ENCODE data around the gene PAIP2.
A peak's percentile ranks its signal among the peaks of the same experiment; 100 is the strongest.

The PAIP2 gene

GRCh38 chr5:139391570-139392323 lies 50.1 kb downstream of the PAIP2 start:
- no peak for DNase-seq (ENCODE audit: low read depth in 2 of 3, low spot score in 2 of 3)

DNA sequence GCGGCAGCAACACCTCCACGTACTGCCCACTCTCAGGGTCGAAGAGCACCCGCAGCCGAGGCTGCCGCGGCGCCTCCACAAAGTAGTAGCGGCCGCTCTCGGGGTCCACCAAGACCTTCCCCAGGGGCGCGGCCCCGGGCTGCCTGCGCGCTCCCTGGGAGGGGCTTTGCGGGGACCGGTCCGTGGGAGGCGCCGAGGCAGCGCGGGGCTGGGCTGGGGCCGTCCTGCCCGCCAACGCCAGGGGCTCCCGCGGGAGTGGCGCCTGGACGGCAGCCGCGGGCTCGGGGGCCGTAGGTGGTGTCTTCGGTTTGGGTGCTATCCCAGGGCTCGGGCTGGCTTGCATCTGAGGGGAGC lies 50.6 kb downstream of the PAIP2 start:
- no peak for DNase-seq (ENCODE audit: low read depth in 2 of 3, low spot score in 2 of 3)

DNA sequence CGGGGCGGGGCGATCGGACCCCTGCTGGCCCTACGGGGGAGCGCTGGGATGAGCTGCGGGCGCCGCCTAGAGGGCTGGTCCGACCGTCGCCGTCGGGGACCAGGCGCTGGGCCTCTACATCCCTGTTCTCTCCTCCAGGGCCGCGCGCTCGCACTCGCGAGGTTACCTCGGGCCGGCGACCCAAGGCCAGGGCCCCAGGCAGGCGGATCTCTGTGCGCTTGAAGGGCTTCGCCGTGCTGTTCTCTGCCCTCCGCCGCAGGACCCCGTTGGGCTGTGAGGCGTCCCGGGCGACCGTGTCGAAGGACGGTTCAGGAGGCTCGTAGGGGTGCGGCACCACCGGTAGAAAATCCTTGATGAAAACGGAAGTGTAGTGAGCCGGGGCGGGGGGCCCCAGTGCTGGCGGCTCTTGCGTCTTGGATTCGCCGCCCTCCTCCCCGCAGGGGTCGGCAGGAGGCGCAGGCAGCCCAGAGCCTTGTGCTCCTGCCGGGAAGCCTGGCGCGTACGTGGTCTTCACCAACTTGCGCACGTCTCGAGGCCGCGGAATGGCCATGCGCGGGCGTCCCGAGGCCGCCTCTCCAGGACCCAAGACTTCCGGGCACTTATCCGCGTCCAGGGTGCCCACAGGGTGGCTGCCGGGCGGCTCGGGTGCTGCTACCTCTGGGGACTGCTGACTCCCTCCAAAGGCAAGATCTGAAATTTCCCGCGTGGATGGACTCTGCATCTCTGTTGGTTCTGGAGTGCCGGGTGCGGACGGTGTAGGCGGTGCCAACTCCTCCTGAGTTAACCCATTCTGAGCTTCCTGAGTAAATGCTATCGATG lies 51.2 kb downstream of the PAIP2 start:
- DNase-seq (ENCODE audit: low read depth in 2 of 3, low spot score in 2 of 3), result peak; percentile 76 to 79 (median 78)

GRCh38 chr5:139393497-139394122 lies 52.0 kb downstream of the PAIP2 start:
- DNase-seq (ENCODE audit: low read depth in 2 of 3, low spot score in 2 of 3), result no peak

DNA sequence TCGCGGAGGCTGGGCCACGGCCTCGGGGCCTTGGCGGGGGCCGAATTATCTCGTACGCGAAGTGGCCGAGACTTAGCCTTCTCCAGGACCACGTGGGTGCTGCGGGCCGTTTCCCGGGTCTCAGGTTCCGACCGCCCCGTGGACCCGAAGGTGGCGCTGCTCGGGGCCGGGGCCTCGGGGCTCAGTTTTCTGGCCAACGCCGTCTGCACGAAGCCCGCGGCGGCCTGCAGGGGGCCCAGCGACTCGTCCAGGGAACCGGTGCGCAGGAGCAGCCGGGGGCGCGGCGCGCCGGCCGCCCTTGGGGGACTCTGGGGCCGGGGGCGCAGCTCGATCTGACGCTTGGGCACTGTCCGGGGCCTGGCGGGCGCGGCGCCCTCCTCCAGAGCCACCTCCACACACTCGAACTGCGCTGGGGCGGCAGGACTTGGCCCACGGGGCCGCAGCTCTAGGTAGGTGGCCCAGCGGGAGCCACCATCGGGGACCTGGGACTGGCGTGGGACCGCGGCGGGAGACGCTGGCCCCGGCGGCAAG lies 52.5 kb downstream of the PAIP2 start:
- DNase-seq (ENCODE audit: low read depth in 2 of 3, low spot score in 2 of 3), result peak in 2 of 3 experiments; percentile 51 to 53

GRCh38 chr5:139394654-139395566 lies 53.3 kb downstream of the PAIP2 start, which contains the start of gene PROB1:
TSS of gene PROB1 (minus strand) at chr5:139395104. CDS start at chr5:139395081, 23 bp downstream.
- no peak for DNase-seq (ENCODE audit: low read depth in 2 of 3, low spot score in 2 of 3)

GRCh38 chr5:139395844-139396640 lies 54.4 kb downstream of the PAIP2 start:
- no peak for DNase-seq (ENCODE audit: low read depth in 2 of 3, low spot score in 2 of 3)

DNA sequence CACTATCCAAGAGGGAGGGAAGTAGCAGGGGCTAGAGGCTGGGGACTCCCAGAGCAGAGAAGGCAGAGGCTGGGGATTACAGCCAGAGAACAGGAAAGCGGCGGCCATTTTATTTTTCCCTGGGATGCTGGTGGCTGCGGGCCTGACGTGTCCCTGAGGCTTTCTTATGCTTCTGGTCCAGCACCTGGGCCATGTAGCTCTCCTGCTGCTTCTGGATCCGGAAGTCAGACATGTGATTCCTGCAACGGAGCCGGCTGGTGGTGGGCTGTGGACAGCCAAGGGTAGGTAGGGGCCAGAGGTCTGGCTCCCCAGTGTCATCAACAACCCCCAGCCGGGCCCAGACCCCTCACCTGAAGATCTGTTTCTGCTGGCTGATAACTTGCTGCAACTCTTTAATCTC lies 55.0 kb downstream of the PAIP2 start:
- no peak for DNase-seq (ENCODE audit: low read depth in 2 of 3, low spot score in 2 of 3)

DNA sequence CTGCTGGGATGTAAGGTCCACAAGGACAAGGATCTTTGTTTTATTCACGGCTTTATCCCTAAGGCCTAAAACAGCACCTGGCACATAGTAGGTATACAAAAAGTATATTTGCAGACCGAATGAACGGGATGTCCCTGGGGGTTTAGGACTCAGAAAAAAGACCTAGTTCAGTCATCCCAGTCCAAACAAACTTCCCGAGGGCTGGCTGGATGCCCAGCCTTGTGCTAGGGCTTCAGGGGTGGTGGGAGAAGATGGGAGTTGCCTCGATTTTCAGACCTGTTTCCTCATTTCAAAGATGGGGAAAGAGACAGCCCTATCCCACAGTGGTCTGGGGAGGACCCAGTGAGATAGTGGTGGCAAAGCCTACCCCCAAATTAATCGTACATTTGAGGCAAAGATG lies 56.3 kb downstream of the PAIP2 start:
- DNase-seq (ENCODE audit: low read depth in 2 of 3, low spot score in 2 of 3), result no peak

GRCh38 chr5:139399501-139400121 lies 58.0 kb downstream of the PAIP2 start:
- DNase-seq (ENCODE audit: low read depth in 2 of 3, low spot score in 2 of 3), result no peak

GRCh38 chr5:139401546-139401945 lies 59.9 kb downstream of the PAIP2 start:
- DNase-seq (ENCODE audit: low read depth in 2 of 3, low spot score in 2 of 3), result no peak

DNA sequence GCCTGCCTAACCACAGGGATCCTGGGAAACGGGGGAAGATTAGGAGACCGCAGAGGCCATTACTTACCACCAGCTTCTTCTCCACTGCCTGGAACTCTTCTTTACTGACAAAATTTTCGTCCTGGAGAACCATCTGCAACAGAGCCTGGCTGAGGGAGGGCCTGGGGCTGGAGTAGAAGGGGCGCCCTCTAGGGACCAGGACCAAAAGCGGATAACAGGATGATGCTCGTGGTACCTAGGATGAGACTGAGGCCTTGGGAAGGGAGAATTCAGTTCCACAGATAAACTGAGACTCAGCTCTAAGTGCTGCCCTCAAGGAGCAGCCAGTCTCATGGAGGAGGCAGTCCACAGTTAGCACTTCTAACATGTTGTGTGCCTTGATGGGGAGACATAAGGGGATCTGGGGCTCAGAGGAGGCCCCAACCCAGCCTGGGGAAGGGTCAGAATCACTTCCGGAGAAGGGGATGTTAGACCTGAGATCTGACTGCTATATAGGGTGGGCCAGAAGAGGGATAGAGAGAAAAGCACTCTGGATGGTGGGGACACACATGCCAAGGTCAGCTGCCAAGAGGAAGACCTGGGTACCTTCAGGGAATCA lies 61.0 kb downstream of the PAIP2 start:
- DNase-seq (ENCODE audit: low read depth in 2 of 3, low spot score in 2 of 3), result no peak

GRCh38 chr5:139403418-139403786 lies 61.7 kb downstream of the PAIP2 start:
- no peak for DNase-seq (ENCODE audit: low read depth in 2 of 3, low spot score in 2 of 3)

GRCh38 chr5:139403787-139404483 lies 62.3 kb downstream of the PAIP2 start, which contains the start of gene SPATA24:
TSS of gene SPATA24 (minus strand) at chr5:139404089. CDS start at chr5:139404060, 29 bp downstream.
- DNase-seq (ENCODE audit: low read depth in 2 of 3, low spot score in 2 of 3), result peak; percentile 87 to 95 (median 95)

GRCh38 chr5:139404484-139404840 lies 62.8 kb downstream of the PAIP2 start:
- DNase-seq (ENCODE audit: low read depth in 2 of 3, low spot score in 2 of 3), result no peak

GRCh38 chr5:139406963-139407362 lies 65.3 kb downstream of the PAIP2 start:
- DNase-seq (ENCODE audit: low read depth in 2 of 3, low spot score in 2 of 3), result no peak

DNA sequence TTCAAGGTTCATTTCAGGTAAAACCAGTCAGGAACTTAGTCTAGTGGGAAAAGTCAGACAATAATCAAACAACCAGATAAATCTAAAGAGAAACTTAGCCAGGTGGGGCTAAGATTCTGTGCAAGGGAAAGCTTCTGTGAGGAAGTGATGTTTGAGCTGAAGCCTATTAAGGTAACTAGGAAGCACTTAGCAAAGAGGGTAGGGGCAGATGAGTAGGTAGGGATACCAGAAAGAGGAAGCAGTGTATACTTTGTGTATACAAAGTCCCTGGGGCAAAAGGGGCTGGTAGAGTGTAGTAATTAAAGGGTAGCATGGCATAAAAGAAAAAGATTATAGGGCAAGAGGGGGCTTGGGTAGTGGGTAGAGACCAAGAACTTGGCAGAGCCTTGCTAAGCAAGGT lies 65.9 kb downstream of the PAIP2 start:
- no peak for DNase-seq (ENCODE audit: low read depth in 2 of 3, low spot score in 2 of 3)

DNA sequence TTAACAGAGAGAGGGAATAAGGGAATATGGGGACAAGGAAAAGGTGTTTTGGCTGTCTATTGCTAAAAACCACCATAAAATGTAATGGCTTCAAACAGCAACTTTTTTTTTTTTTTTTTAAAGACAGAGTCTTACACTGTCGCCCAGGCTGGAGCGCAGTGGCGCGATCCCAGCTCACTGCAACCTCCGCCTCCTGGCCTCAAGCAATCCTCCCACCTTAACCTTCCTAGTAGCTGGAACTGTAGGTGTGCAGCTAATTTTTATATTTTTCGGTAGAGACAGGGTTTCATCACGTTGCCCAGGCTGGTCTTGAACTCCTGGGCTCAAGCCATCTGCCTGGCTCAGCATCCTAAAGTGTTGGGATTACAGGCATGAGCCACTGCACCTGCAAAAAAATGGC lies 66.5 kb downstream of the PAIP2 start:
- no peak for DNase-seq (ENCODE audit: low read depth in 2 of 3, low spot score in 2 of 3)
